ENCODE data around the gene ATXN7. TPM values are rescaled to one million over a fixed set of nuclear protein-coding genes. Genes with fewer than 3 reads are reported as not detected.

Gene ATXN7
- polyA plus RNA-seq, 1 donor from 2014 or later = 6.7 TPM

- Histone ChIP-seq H3K36me3 (ENCODE audit: insufficient read depth, low read length) (no peaks in the 10 kb centered on the region), H3F3A (ENCODE audit: insufficient read depth, low read length, poor library complexity, severe bottlenecking) (no peaks in the 10 kb centered on the region), H3K4me3 (ENCODE audit: low read length) (no peak overlapping the region), H3K27me3 (ENCODE audit: insufficient read depth, low read depth, low read length) (no peaks in the 10 kb centered on the region), H3K4me2 (ENCODE audit: low read length) (no peak overlapping the region), H2AFZ (ENCODE audit: low read depth, low read length) (no peak overlapping the region), H3K79me2 (replicated peaks; ENCODE audit: insufficient read depth, low read length) (no peaks in the 10 kb centered on the region), H3K9ac (ENCODE audit: low read length) (no peak overlapping the region), H3K27ac (ENCODE audit: low read length) (no peak overlapping the region), H3K9me3 (ENCODE audit: low read length) (no peaks in the 10 kb centered on the region), H3K9me2 (ENCODE audit: insufficient read depth, low read length) (no peaks in the 10 kb centered on the region), H4K20me1 (ENCODE audit: insufficient read depth) (no peaks in the 10 kb centered on the region)
- no peak for TF ChIP-seq EZH2 (IDR thresholded peaks at IDR 0.05; ENCODE audit: borderline replicate concordance, insufficient read depth, low read length, poor library complexity, severe bottlenecking)
- no peak for TF ChIP-seq EP300 (conservative IDR thresholded peaks at IDR 0.05; ENCODE audit: poor library complexity, severe bottlenecking)
- TF ChIP-seq, protein P1, sequence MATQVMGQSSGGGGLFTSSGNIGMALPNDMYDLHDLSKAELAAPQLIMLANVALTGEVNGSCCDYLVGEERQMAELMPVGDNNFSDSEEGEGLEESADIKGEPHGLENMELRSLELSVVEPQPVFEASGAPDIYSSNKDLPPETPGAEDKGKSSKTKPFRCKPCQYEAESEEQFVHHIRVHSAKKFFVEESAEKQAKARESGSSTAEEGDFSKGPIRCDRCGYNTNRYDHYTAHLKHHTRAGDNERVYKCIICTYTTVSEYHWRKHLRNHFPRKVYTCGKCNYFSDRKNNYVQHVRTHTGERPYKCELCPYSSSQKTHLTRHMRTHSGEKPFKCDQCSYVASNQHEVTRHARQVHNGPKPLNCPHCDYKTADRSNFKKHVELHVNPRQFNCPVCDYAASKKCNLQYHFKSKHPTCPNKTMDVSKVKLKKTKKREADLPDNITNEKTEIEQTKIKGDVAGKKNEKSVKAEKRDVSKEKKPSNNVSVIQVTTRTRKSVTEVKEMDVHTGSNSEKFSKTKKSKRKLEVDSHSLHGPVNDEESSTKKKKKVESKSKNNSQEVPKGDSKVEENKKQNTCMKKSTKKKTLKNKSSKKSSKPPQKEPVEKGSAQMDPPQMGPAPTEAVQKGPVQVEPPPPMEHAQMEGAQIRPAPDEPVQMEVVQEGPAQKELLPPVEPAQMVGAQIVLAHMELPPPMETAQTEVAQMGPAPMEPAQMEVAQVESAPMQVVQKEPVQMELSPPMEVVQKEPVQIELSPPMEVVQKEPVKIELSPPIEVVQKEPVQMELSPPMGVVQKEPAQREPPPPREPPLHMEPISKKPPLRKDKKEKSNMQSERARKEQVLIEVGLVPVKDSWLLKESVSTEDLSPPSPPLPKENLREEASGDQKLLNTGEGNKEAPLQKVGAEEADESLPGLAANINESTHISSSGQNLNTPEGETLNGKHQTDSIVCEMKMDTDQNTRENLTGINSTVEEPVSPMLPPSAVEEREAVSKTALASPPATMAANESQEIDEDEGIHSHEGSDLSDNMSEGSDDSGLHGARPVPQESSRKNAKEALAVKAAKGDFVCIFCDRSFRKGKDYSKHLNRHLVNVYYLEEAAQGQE (IDR thresholded peaks at IDR 0.05; ENCODE audit: borderline replicate concordance) = no peak
- TF ChIP-seq, protein P2, sequence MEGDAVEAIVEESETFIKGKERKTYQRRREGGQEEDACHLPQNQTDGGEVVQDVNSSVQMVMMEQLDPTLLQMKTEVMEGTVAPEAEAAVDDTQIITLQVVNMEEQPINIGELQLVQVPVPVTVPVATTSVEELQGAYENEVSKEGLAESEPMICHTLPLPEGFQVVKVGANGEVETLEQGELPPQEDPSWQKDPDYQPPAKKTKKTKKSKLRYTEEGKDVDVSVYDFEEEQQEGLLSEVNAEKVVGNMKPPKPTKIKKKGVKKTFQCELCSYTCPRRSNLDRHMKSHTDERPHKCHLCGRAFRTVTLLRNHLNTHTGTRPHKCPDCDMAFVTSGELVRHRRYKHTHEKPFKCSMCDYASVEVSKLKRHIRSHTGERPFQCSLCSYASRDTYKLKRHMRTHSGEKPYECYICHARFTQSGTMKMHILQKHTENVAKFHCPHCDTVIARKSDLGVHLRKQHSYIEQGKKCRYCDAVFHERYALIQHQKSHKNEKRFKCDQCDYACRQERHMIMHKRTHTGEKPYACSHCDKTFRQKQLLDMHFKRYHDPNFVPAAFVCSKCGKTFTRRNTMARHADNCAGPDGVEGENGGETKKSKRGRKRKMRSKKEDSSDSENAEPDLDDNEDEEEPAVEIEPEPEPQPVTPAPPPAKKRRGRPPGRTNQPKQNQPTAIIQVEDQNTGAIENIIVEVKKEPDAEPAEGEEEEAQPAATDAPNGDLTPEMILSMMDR (IDR thresholded peaks at IDR 0.05; ENCODE audit: poor library complexity, severe bottlenecking) = no peak
- TF ChIP-seq TAF1 (IDR thresholded peaks at IDR 0.05; ENCODE audit: low read depth) = no peak
- TF ChIP-seq MXI1 (conservative IDR thresholded peaks at IDR 0.05; ENCODE audit: poor library complexity, severe bottlenecking) = no peak
- no peak for TF ChIP-seq POLR2AphosphoS5 (IDR thresholded peaks at IDR 0.05)
- TF ChIP-seq RAD21 (conservative IDR thresholded peaks at IDR 0.05) = no peak
- TF ChIP-seq SMC3 (conservative IDR thresholded peaks at IDR 0.05; ENCODE audit: poor library complexity) = no peak
Observed at GRCh38 chr3:63973406-63973805, 109.7 kb downstream of the ATXN7 start.

DNA sequence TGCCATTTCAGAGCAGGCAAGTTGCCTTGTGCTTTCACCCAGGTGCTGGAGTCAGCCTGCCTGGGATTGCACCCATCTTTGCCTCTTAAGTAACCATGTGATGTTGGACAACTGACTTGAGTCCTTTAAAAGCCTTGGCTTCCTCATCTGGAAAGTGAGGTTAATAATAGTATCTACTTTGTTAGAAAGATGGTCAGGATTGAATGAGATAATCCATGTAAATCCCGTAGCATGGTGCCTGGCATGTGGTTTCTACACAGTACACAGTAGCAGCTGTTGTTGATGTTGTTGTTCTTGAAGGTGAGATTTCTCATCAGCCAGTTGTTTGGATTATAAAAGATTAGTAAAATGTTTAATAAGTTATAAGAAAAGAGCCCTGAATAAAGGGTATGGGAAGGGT is 110.8 kb downstream of the ATXN7 start:
- no peaks in the 10 kb centered on the region for H3K27me3 ChIP-seq (ENCODE audit: insufficient read depth, low read depth, low read length)
- H3K79me2 ChIP-seq (replicated peaks; ENCODE audit: insufficient read depth, low read length) = no peaks in the 10 kb centered on the region
- H3K9ac ChIP-seq (ENCODE audit: low read length) = no peak overlapping the region
- H4K20me1 ChIP-seq (ENCODE audit: insufficient read depth) = no peaks in the 10 kb centered on the region
- H3K4me2 ChIP-seq (ENCODE audit: low read length) = no peak overlapping the region
- no peaks in the 10 kb centered on the region for H3K9me2 ChIP-seq (ENCODE audit: insufficient read depth, low read length)
- H3K36me3 ChIP-seq (ENCODE audit: insufficient read depth, low read length) = no peaks in the 10 kb centered on the region
- no peak overlapping the region for H2AFZ ChIP-seq (ENCODE audit: low read depth, low read length)
- TF ChIP-seq EP300 (conservative IDR thresholded peaks at IDR 0.05; ENCODE audit: poor library complexity, severe bottlenecking) (no peak), MXI1 (conservative IDR thresholded peaks at IDR 0.05; ENCODE audit: poor library complexity, severe bottlenecking) (no peak), RAD21 (conservative IDR thresholded peaks at IDR 0.05) (no peak), SMC3 (conservative IDR thresholded peaks at IDR 0.05; ENCODE audit: poor library complexity) (no peak)
- TF ChIP-seq, protein P1 (IDR thresholded peaks at IDR 0.05; ENCODE audit: borderline replicate concordance) = no peak
- H3K27ac ChIP-seq (ENCODE audit: low read length) = no peak overlapping the region
- no peaks in the 10 kb centered on the region for H3K9me3 ChIP-seq (ENCODE audit: low read length)
- H3K4me3 ChIP-seq (ENCODE audit: low read length) = no peak overlapping the region
- no peaks in the 10 kb centered on the region for H3F3A ChIP-seq (ENCODE audit: insufficient read depth, low read length, poor library complexity, severe bottlenecking)
